CD4-positive, alpha-beta T cell treated with Interleukin-21 for 1 hour (primary cell): ENCODE data around the gene INKA1.
A peak's percentile ranks its signal among the peaks of the same experiment; 100 is the strongest.
"Not testable (repeated sequence)": the region's sequence is repeated elsewhere in the genome, so short reads cannot be mapped to it uniquely, and the experiment has no call there.

Experiments used
- DNase-seq: peaks from one replicate; pipeline ENCODE4 v3.0.0-alpha.2; 2020

The INKA1 gene

GRCh38 chr3:49802719-49803464 lies at the start of gene INKA1:
INKA1 (plus strand) TSS chr3:49803261; CDS start chr3:49803393, 132 bp downstream.
- DNase-seq, result peak; percentile 89

DNA sequence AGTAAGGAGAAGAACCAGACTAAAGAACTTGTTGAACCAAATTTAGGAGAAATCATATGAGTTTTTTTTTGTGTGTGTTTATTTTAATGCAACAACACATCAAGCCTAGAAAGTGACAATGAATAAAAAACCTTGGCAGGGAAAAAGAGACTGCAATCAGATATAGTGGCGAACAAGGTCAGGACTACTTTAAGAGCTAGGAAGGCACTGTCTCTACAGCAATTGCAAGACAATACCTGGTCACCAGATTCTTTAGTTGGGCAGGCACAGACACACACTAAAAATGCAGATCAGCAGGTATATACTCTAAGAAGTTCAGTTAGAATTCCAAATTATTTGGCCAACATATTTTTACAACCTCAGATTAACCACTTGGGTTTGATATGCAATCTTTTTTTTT lies 48.5 kb upstream of the INKA1 start:
- DNase-seq, result no peak

- no peak for DNase-seq
Observed at GRCh38 chr3:49756036-49756435, 47.0 kb upstream of the INKA1 start.

GRCh38 chr3:49757197-49757596 lies 45.9 kb upstream of the INKA1 start:
- no peak for DNase-seq

DNA sequence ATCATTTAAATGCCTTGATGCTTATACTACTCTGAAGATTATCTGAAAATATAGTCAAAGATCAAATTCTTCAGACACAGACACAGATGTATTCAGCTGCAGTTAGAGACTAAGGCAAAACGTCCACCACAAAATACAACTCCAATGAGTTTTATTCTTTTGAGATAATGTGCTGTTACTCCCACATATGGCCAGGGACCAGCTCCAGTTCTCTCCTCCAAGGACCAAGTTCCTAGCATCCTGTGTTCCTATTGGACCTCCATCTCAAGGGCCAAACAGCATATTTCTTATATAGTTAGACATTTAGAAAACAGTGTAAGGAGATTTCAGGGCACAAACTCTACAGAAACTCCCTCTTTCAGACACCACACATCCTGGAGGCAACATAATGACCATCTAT lies 43.8 kb upstream of the INKA1 start:
- no peak for DNase-seq

DNA sequence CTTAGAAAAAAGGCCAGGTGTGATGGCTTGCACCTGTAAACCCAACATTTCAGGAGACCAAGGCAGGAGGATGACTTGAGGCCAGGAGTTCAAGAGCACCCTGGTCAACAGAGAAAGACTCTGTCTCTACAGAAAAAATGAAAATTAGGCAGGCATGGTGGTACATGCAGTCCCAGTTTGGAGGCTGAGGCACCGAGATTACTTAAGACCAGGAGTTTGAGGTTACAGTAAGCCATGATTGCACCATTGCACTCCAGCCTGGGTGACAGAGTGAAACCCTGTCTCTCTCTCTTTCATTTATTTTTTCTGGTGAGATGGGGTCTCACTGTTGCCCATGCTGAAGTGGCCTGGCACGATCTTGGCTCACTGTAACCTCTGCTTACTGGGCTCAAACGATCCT lies 41.4 kb upstream of the INKA1 start:
- no peak for DNase-seq

- no peak for DNase-seq
Observed at GRCh38 chr3:49763981-49764380, 39.1 kb upstream of the INKA1 start.

- DNase-seq, result no peak
Observed at GRCh38 chr3:49769286-49769915, 33.7 kb upstream of the INKA1 start.

DNA sequence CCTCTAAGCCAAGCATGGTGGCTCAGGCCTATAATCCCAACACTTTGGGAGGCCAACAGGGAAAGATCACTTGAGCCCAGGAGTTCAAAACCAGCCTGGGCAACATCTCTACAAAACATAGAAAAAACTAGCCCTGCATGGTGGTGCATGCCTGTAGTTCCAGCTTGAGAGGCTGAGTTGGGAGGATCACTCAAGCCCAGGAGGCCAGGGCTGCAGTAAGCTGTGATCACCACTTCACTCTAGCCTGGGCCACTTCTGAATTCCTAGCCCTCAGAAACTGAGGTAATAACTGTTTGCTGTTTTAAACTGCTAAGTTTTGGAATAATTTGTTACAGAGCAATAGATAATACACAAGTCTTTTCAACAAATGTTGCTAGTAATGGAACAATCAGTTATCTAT lies 33.1 kb upstream of the INKA1 start:
- no peak for DNase-seq

DNA sequence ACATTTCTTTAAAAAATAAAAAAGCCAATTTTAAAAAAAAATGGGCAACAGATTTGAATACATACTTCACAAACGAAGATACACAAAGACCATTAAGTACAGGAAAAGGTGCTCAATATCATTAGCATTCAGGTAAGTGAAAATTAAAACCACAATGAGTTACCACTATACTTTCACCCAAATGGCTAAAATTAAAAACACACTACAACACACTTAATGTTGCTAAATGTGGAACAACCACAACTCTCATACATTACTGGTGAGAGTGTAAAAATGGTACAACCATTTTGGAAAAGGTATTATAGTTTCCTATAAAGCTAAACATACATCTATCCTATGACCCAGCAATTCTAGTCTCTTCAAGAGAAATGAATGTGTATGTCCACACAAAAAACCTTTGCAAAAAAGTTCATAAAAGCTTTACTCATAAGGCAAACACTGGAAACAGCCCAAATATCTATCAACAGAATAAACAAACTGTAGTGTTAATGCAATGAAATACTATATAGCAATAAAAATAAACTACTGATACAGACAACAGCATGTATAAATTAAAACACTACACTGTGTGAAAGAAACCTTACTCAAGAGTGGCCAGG lies 31.6 kb upstream of the INKA1 start:
- DNase-seq, result no peak

DNA sequence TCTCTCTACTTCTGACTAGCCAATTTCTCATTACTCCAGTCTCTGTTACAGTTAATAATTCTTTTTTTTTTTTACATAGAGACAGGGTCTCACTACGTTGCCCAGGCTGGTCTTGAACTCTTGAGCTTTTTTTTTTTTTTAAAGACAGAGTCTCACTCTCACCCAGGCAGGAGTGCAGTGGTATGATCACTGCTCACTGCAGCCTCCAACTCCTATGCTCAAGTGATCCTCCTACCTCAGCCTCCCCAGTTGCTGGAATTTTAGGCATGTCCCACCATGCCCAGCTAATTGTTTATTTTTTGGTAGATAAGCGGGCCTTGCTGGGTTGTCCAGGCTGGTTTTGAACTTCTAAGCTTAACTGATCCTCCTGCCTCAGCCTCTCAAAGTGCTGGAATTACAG lies 30.4 kb upstream of the INKA1 start:
- no peak for DNase-seq

- no peak for DNase-seq
Observed at GRCh38 chr3:49775538-49775937, 27.5 kb upstream of the INKA1 start.

GRCh38 chr3:49776101-49776500 lies 27.0 kb upstream of the INKA1 start:
- not testable (repeated sequence) for DNase-seq

DNA sequence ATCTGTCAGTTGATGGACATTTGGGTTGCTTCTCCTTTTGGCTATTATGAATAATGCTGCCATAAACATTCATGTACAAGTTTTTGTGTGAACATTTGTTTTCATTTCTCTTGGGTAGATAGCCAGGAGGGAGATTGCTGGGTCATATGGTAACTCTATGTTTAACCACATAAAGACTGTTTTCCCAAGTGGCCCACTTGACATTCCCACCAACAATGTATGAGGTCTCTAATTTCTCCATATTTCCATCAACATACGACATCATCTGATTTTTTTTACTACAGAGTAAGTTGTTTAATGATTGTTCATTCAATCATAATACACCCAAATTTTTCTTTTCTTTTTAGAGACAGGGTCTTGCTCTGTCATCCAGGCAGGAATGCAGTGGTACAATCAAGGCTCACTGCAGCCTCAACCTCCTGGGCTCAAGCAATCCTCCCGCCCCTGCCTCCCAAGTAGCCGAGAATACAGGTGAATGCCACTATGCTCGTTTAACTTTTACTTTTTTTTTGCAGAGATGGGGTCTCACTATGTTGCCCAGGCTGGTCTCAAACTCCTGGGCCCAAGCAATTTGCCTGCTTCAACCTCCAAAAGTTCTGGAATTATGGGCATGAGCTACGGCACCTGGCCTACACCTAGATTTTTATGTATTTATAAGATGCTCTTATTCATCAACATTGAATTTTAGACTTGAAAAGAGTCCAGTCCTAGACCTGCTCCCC lies 23.5 kb upstream of the INKA1 start:
- no peak for DNase-seq

- DNase-seq, result no peak
Observed at GRCh38 chr3:49780080-49780974, 22.7 kb upstream of the INKA1 start.

DNA sequence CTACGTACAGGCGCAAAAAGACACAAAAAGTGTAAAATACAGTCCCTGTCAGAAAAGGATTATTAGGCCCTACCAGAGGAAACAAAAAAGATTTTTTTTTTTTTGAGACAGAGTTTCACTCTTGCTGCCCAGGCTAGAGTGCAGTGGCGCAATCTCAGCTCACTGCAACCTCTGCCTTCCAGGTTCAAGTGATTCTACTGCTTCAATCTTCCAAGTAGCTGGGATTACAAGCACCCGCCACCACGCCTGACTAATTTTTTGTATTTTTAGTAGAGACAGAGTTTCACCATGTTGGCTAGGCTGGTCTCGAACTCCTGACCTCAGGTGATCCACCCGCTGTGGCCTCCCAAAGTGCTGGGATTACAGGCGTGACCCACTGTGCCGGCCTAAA lies 22.1 kb upstream of the INKA1 start:
- DNase-seq, result not testable (repeated sequence)

GRCh38 chr3:49781415-49782199 lies 21.5 kb upstream of the INKA1 start:
- DNase-seq, result no peak

- not testable (repeated sequence) for DNase-seq
Observed at GRCh38 chr3:49782277-49782676, 20.8 kb upstream of the INKA1 start.

DNA sequence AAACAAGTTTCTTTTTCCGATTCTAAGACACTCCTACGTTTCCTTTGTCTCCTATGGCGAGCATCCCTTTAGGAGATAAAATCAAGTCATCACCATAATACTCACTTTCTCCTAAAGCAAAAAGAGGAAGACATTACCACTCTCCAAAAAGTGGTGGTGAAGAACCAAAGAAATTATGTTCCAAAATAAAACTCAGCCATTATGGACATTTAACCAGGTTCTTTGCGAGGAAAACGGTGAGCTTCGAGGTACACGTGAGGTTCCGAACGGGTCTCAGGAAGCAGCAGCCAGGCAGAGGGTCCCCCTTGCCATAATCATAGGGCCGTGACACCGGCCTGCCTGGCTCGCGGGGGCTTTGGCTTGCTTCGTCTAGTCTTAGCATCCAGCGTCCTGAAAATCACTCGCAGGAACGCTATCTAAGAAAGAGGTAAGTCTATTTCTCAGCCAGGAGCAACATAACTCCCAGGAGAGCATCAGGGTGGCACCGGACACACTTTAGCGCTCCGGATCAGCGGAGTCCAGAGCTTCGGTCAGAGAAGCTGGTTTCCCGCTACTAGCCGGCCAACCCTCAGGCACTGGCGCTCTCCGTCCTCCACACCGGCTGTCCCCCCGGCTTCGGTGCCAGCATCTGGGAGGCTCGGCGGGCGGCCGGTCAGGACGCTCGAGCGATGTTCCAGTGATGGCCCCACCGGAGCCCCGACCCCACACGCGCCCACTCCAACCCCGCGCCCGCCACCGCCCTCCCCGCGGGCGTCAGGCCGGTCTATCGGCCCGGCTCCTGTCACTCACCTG lies 17.3 kb upstream of the INKA1 start:
- peak; percentile 27 for DNase-seq

- peak; percentile 100 for DNase-seq
Observed at GRCh38 chr3:49786357-49787181, 16.5 kb upstream of the INKA1 start, which contains the start of gene IP6K1. IP6K1 (minus strand) TSS chr3:49786542; CDS start chr3:49748040, 38,502 bp downstream.
